ENCODE data around the gene ARL6IP4. TPM values are rescaled to one million over a fixed set of nuclear protein-coding genes. Genes with fewer than 3 reads are reported as not detected.

The ARL6IP4 gene
- total and polyA plus RNA-seq, 10 of the 15 experiments (the other 5 are each of a cell fraction or from before 2014, with no cell fraction given): 2.5 to 320 (median 188) TPM

DNA sequence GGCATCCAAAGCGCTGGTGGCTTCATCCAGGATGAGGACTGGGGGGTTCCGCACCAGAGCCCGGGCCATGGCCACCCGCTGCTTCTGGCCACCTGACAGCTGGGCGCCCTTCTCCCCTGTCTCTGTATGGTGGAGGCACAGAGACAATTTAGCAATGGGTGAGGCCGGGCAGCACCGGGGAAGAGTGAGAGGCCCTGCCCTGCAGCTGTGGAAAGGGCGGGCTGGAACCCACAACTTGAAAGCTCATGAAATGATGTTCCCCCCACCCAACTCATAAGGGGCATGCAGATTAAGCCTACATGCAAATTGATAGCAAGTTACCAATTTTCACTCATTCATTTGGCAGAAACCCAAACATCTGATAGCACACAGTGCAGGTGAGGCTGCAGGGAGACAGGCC lies 48.3 kb upstream of the ARL6IP4 start:
- 77% methylated on average over 8 of the region's 8 CpGs for WGBS (ENCODE audit: insufficient coverage, insufficient replicate concordance, low lambda C conversion rate, missing lambda C conversion rate)
- H3K79me2 ChIP-seq (ENCODE audit: control insufficient read depth, insufficient read depth, low read length): no peaks in the 10 kb centered on the region
- H4K20me1 ChIP-seq (ENCODE audit: control insufficient read depth, insufficient read depth): no peaks in the 10 kb centered on the region
- no peaks in the 10 kb centered on the region for H3K36me3 ChIP-seq (ENCODE audit: control insufficient read depth in 2 of 2, insufficient read depth in 2 of 2, low read length in 1 of 2)
- H3K4me3 ChIP-seq: no peak overlapping the region
- peak; percentile 14 for ATAC-seq
- BruUV-seq (replicated peaks): no TSS peak
- CTCF ChIA-PET: no interaction called here
- no peak overlapping the region for H3K27ac ChIP-seq (ENCODE audit: control insufficient read depth, insufficient read depth)
- in situ Hi-C loops (cut with MboI): no loop called here
- intact Hi-C loops (cut with micrococcal nuclease; ENCODE audit: unreplicated experiment): no loop called here
- SMC1A ChIA-PET (ENCODE audit: uncharacterized antibody, unreplicated experiment): interaction anchor here (1.7 kb wide), 1 partner anchor 34 kb away, joined by 6 read pairs; no protein-coding TSS in a partner anchor
- peaks cover 44% of the 10 kb centered on the region for H3K4me1 ChIP-seq (ENCODE audit: control insufficient read depth, insufficient read depth, low read length)
- no peaks in the 10 kb centered on the region for H3K9me3 ChIP-seq (replicated peaks; ENCODE audit: control insufficient read depth, insufficient read depth, low read length)
- no peaks in the 10 kb centered on the region for H3K27me3 ChIP-seq (replicated peaks in 1 of 2; ENCODE audit: control insufficient read depth in 2 of 2, insufficient read depth in 2 of 2, low read length in 1 of 2)
- no peak overlapping the region for H3K9ac ChIP-seq (ENCODE audit: control insufficient read depth, insufficient read depth, low read length)
- POLR2A ChIA-PET: no interaction called here
- no peak for FAIRE-seq
- no peak overlapping the region for H3K4me2 ChIP-seq (ENCODE audit: control insufficient read depth, insufficient read depth)
- RAD21 ChIA-PET (ENCODE audit: unreplicated experiment): interaction anchor here (0.8 kb wide), 1 partner anchor 510 kb away, joined by 3 read pairs; the partner anchor contains the start of gene CLIP1
- TF ChIP-seq PML (IDR thresholded peaks at IDR 0.05; ENCODE audit: low read length) (no peak), BCLAF1 (IDR thresholded peaks at IDR 0.05) (no peak), ZSCAN29 (IDR thresholded peaks at IDR 0.05) (no peak), USF2 (IDR thresholded peaks at IDR 0.05; ENCODE audit: borderline replicate concordance, low read depth, low read length) (no peak), BMI1 (IDR thresholded peaks at IDR 0.05; ENCODE audit: borderline replicate concordance) (no peak), HDGF (IDR thresholded peaks at IDR 0.05) (no peak), TCF7 (IDR thresholded peaks at IDR 0.05; ENCODE audit: borderline replicate concordance) (no peak), TBL1XR1 (IDR thresholded peaks at IDR 0.05; ENCODE audit: low read depth, low read length) (no peak), RELA (IDR thresholded peaks at IDR 0.05; ENCODE audit: borderline replicate concordance, partially characterized antibody) (no peak), NFYB (IDR thresholded peaks at IDR 0.05; ENCODE audit: insufficient read depth, low read depth, low read length) (no peak), TCF3 (IDR thresholded peaks at IDR 0.05; ENCODE audit: borderline replicate concordance, insufficient read depth, low read depth, low read length) (no peak), IKZF2 (IDR thresholded peaks at IDR 0.05) (no peak), GABPA (IDR thresholded peaks at IDR 0.05; ENCODE audit: low read depth) (no peak), ZZZ3 (IDR thresholded peaks at IDR 0.05; ENCODE audit: control insufficient read depth, insufficient read length, low read depth) (no peak), PKNOX1 (IDR thresholded peaks at IDR 0.05) (no peak)
- TF ChIP-seq, protein P1, sequence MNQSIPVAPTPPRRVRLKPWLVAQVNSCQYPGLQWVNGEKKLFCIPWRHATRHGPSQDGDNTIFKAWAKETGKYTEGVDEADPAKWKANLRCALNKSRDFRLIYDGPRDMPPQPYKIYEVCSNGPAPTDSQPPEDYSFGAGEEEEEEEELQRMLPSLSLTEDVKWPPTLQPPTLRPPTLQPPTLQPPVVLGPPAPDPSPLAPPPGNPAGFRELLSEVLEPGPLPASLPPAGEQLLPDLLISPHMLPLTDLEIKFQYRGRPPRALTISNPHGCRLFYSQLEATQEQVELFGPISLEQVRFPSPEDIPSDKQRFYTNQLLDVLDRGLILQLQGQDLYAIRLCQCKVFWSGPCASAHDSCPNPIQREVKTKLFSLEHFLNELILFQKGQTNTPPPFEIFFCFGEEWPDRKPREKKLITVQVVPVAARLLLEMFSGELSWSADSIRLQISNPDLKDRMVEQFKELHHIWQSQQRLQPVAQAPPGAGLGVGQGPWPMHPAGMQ (IDR thresholded peaks at IDR 0.05; ENCODE audit: borderline replicate concordance): no peak
- no peak for DNase-seq (ENCODE audit: low read depth, low spot score)
- no peak overlapping the region for H2AFZ ChIP-seq (ENCODE audit: control insufficient read depth, low read depth, low read length)

All from GM12878 (cell line).